ENCODE results near the gene PLCE1. TPM values are rescaled to one million over a fixed set of nuclear protein-coding genes. Genes with fewer than 3 reads are reported as not detected.

The PLCE1 gene
- total and polyA plus RNA-seq, 2 donors from 2014 or later: 5.9 to 8.7 TPM

DNA sequence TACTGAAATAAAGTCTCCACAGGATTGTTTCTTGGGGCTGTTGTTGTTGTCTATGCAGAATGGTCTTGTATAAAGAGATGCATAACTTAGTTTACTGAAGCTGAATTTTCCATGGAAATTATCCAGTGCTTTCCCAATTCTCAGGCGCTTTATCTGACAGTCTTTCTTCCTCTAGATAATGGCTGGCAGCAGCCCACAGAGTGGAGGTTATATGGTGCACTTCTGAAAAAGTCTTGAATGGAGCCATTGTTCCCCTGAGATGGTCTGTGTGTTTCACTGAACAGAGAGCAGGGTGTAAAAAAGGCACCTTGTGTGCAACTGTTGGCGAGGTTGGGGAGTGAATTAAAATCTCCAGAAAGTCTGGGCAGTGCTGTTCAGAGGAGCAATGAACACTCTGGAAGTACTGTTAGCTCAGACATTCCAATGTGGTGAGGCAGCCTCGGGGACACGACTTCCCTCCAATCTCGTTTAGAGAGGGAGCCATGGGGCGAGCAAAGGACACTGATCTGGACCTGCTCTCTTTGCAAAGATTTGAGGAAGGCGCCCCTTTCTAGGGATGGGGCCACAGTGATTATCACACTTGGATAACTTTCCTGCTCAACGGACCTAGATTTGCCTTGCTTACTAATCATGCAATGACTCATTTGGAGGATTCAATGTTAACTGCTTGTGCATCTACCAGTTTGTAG is 2.0 kb upstream of the PLCE1 start:
- Histone ChIP-seq H3K9ac (ENCODE audit: low read length in 3 of 3) (no peak overlapping the region), H3K4me3 (ENCODE audit: low read length in 3 of 3) (no peak overlapping the region), H3K36me3 (ENCODE audit: control insufficient read depth in 2 of 3, insufficient read depth in 3 of 3, low read length in 3 of 3) (no peaks in the 10 kb centered on the region), H3K27ac (ENCODE audit: low read depth in 2 of 2, low read length in 2 of 2) (no peak overlapping the region), H3K9me3 (ENCODE audit: control insufficient read depth in 2 of 3, insufficient read depth in 1 of 3, low read length in 3 of 3) (no peaks in the 10 kb centered on the region), H3K27me3 (ENCODE audit: control insufficient read depth, insufficient read depth, low read length) (no peaks in the 10 kb centered on the region), H3K4me1 (ENCODE audit: control insufficient read depth in 2 of 3, insufficient read depth in 2 of 3, low read depth in 1 of 3, low read length in 3 of 3) (no peaks in the 10 kb centered on the region)
- DNase-seq (peak; percentile 58 to 85 (median 77)), FAIRE-seq (no peak)
- TF ChIP-seq, protein P1, sequence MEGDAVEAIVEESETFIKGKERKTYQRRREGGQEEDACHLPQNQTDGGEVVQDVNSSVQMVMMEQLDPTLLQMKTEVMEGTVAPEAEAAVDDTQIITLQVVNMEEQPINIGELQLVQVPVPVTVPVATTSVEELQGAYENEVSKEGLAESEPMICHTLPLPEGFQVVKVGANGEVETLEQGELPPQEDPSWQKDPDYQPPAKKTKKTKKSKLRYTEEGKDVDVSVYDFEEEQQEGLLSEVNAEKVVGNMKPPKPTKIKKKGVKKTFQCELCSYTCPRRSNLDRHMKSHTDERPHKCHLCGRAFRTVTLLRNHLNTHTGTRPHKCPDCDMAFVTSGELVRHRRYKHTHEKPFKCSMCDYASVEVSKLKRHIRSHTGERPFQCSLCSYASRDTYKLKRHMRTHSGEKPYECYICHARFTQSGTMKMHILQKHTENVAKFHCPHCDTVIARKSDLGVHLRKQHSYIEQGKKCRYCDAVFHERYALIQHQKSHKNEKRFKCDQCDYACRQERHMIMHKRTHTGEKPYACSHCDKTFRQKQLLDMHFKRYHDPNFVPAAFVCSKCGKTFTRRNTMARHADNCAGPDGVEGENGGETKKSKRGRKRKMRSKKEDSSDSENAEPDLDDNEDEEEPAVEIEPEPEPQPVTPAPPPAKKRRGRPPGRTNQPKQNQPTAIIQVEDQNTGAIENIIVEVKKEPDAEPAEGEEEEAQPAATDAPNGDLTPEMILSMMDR (IDR thresholded peaks at IDR 0.05; ENCODE audit: borderline replicate concordance, extremely low read depth, insufficient read depth): no peak
- intact Hi-C loops (cut with DNase I): no loop called here

DNA sequence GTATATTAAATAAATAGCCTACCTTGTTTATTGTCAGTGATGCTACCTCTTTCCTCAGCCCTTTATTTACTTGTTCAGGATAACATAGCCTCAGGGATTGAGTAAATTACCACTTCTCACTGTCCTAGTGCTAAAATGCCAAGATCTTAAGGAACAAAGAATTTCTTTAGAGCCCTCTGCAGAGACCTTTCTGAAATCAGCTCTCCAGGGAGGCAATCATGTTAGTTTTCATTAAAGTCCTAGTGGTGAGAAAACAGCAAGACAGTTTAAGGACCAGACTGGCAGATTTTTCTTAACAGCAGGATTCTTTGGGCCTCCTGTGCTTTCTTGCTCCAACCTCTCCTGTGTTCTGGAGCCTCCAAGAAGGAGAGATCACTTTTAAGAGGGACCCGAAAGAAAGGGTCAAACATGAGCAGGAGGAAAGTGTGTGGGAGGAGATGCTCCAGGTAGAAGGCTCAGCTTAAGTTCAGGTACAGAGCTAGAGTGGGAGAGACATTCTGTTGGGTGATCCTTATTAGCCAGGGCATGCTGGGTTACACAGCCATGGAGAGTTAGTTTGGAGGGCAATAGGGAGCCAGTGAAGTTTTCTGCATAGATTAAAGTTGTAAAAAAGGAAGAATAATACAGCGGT is 1.2 kb upstream of the PLCE1 start:
- Histone ChIP-seq H3K36me3 (ENCODE audit: control insufficient read depth in 2 of 3, insufficient read depth in 3 of 3, low read length in 3 of 3) (no peaks in the 10 kb centered on the region), H3K9ac (ENCODE audit: low read length in 3 of 3) (no peak overlapping the region), H3K27me3 (ENCODE audit: control insufficient read depth, insufficient read depth, low read length) (no peaks in the 10 kb centered on the region), H3K4me3 (ENCODE audit: low read length in 3 of 3) (no peak overlapping the region), H3K4me1 (ENCODE audit: control insufficient read depth in 2 of 3, insufficient read depth in 2 of 3, low read depth in 1 of 3, low read length in 3 of 3) (no peaks in the 10 kb centered on the region), H3K9me3 (ENCODE audit: control insufficient read depth in 2 of 3, insufficient read depth in 1 of 3, low read length in 3 of 3) (no peaks in the 10 kb centered on the region), H3K27ac (ENCODE audit: low read depth in 2 of 2, low read length in 2 of 2) (no peak overlapping the region)
- intact Hi-C loops (cut with DNase I): no loop called here
- no peak for FAIRE-seq
- TF ChIP-seq, protein P1 (IDR thresholded peaks at IDR 0.05; ENCODE audit: borderline replicate concordance, extremely low read depth, insufficient read depth): no peak
- peak in 2 of 5 donors; percentile 40 for DNase-seq

DNA sequence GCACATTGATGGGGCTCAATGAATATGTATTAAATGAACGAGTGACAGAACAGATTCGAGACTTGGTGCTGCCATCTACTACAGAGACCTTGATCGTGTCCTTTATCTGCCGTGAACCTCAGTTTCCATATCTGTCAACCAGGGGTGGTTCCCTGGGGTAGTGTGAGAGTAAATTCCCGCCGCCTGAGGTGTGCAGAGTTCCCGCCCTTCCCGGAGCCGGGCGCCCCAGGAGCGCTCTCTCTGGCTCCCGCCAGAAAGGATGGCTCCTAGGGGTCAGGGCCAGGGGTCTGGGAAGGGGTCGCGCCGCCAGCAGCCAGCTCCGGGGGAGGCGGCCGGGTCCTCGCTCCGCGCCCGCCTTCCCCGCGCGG is 333 bp upstream of the PLCE1 start:
- no peaks in the 10 kb centered on the region for H3K4me1 ChIP-seq (ENCODE audit: control insufficient read depth in 2 of 3, insufficient read depth in 2 of 3, low read depth in 1 of 3, low read length in 3 of 3)
- TF ChIP-seq, protein P1 (IDR thresholded peaks at IDR 0.05; ENCODE audit: borderline replicate concordance, extremely low read depth, insufficient read depth): no peak
- no peaks in the 10 kb centered on the region for H3K36me3 ChIP-seq (ENCODE audit: control insufficient read depth in 2 of 3, insufficient read depth in 3 of 3, low read length in 3 of 3)
- FAIRE-seq (no peak), DNase-seq (peak in 1 of 5 donors; percentile 62)
- no peaks in the 10 kb centered on the region for H3K27me3 ChIP-seq (ENCODE audit: control insufficient read depth, insufficient read depth, low read length)
- no peaks in the 10 kb centered on the region for H3K9me3 ChIP-seq (ENCODE audit: control insufficient read depth in 2 of 3, insufficient read depth in 1 of 3, low read length in 3 of 3)
- H3K4me3 ChIP-seq (ENCODE audit: low read length in 3 of 3): peak overlapping the region in 2 of 3 donors; percentile 28 to 33
- H3K27ac ChIP-seq (ENCODE audit: low read depth in 2 of 2, low read length in 2 of 2): no peak overlapping the region
- intact Hi-C loops (cut with DNase I): no loop called here
- H3K9ac ChIP-seq (ENCODE audit: low read length in 3 of 3): no peak overlapping the region
